Left lung (tissue), 10 donors: Measurements from ENCODE around the gene TCEAL1. TPM values are rescaled to one million over a fixed set of nuclear protein-coding genes. Genes with fewer than 3 reads are reported as not detected.
"Not testable (repeated sequence)": the region's sequence is repeated elsewhere in the genome, so short reads cannot be mapped to it uniquely, and the experiment has no call there.

Experiments
- ATAC-seq: fragments of 200-7000 bp; cut with Tn5 transposase; one replicate; pipeline ENCODE4 v1.9.1; 2020; ENCODE audit warnings: moderate library complexity
- DNase-seq, 4 donors: peaks; one replicate each; pipeline ENCODE4 v3.0.0-alpha.2; 2013 to 2020
- H3K27ac ChIP-seq, 2 donors: fragments of 200-600 bp; sonication (generic) in 1 of 2; one replicate each; pipeline versions ENCODE4 v1.5.0 to v1.8.0; 2020 to 2021
- H3K27me3 ChIP-seq, 2 donors: fragments of 200-600 bp; sonication (generic) in 1 of 2; one replicate each; pipeline versions ENCODE4 v1.5.0 to v1.8.0; 2020 to 2021
- H3K36me3 ChIP-seq, 2 donors: fragments of 200-600 bp; sonication (generic) in 1 of 2; one replicate each; pipeline versions ENCODE4 v1.5.0 to v1.8.0; 2020 to 2021
- H3K4me1 ChIP-seq, 2 donors: fragments of 200-600 bp; one replicate each; pipeline ENCODE4 v1.8.0; 2021
- H3K4me3 ChIP-seq, 2 donors: fragments of 200-600 bp; sonication (generic) in 1 of 2; one replicate each; pipeline versions ENCODE4 v1.5.0 to v1.8.0; 2020 to 2021; ENCODE audit warnings: mild to moderate bottlenecking in 1 of 2
- H3K9me3 ChIP-seq, 2 donors: fragments of 200-600 bp; sonication (generic) in 1 of 2; one replicate each; pipeline versions ENCODE4 v1.5.0 to v1.8.0; 2020 to 2021
- intact Hi-C, 2 donors: fragments of 100-400 bp; cut with DNase I; formaldehyde crosslinking; loops; one replicate each; pipeline versions ENCODE4 v1.11.2 to v1.14.2; 2022
- polyA plus RNA-seq, 6 donors: library from polyadenylated mRNA; unstranded; fragments of 120-200 nt; gene quantifications; one replicate each; pipeline ENCODE4 v1.2.1, GENCODE V29; 2013; ENCODE audit not compliant: insufficient read length in 6 of 6
- total RNA-seq, 2 donors: library from RNA; stranded (reverse); fragmentation: NEBNext Ultra II Directional; extraction: Animal tissue kit (Norgen Biotek cat#: 25700); gene quantifications; one replicate each; pipeline ENCODE4 v1.2.1, GENCODE V29; 2021
- TF ChIP-seq, protein P1 (sequence below), 2 donors: fragments of 200-600 bp; sonication (generic) in 1 of 2; IDR thresholded peaks; one replicate each; pipeline versions ENCODE4 v1.5.0 to v1.8.0; 2021; ENCODE audit warnings: antibody characterized with exemption in 2 of 2
- donor health status: DM: no; HTN: yes; CAD: no.
- donor health status: DM: no; HTN: no; CAD: no.

The TCEAL1 gene
- total and polyA plus RNA-seq, 8 donors, result 27.3 to 34.0 (median 32.0) TPM

DNA sequence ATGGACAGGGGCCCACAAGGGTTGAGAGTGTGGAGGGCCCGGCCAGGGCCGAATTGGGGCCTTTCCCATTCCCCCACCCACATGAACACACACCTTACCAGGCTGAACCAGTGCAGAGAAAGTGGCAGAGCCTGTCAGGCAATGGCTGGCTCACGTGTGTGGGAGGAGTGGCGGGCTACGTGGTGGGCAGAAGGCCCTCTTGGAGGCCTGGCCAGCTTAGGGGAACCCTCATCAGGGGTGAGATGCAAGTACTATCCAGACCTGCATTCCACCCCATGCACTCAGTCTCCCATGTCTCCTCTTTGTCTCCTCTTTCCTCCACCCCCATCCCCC is 42.5 kb upstream of the TCEAL1 start:
- Histone ChIP-seq H3K36me3 (no peaks in the 10 kb centered on the region), H3K4me3 (peak overlapping the region; percentile 54), H3K27me3 (no peaks in the 10 kb centered on the region), H3K9me3 (no peaks in the 10 kb centered on the region), H3K4me1 (no peaks in the 10 kb centered on the region), H3K27ac (peak overlapping the region; percentile 61 to 78)
- DNase-seq (peak in 2 of 4 donors; percentile 15 to 20), ATAC-seq (peak; percentile 70)
- TF ChIP-seq, protein P1, sequence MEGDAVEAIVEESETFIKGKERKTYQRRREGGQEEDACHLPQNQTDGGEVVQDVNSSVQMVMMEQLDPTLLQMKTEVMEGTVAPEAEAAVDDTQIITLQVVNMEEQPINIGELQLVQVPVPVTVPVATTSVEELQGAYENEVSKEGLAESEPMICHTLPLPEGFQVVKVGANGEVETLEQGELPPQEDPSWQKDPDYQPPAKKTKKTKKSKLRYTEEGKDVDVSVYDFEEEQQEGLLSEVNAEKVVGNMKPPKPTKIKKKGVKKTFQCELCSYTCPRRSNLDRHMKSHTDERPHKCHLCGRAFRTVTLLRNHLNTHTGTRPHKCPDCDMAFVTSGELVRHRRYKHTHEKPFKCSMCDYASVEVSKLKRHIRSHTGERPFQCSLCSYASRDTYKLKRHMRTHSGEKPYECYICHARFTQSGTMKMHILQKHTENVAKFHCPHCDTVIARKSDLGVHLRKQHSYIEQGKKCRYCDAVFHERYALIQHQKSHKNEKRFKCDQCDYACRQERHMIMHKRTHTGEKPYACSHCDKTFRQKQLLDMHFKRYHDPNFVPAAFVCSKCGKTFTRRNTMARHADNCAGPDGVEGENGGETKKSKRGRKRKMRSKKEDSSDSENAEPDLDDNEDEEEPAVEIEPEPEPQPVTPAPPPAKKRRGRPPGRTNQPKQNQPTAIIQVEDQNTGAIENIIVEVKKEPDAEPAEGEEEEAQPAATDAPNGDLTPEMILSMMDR (IDR thresholded peaks at IDR 0.05), result no peak
- intact Hi-C loops, result no loop called here

DNA sequence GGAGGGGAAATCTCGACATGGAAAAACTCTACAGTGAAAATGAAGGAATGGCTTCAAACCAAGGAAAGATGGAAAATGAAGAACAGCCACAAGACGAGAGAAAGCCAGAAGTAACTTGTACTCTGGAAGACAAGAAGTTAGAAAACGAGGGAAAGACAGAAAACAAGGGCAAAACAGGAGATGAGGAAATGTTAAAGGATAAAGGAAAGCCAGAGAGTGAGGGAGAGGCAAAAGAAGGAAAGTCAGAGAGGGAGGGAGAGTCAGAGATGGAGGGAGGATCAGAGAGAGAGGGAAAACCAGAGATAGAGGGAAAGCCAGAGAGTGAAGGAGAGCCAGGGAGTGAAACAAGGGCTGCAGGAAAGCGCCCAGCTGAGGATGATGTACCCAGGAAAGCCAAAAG is 42.1 kb upstream of the TCEAL1 start:
- peak overlapping the region in 1 of 2 donors; percentile 54 for H3K4me3 ChIP-seq
- no peaks in the 10 kb centered on the region for H3K36me3 ChIP-seq
- DNase-seq, result no peak
- TF ChIP-seq, protein P1 (IDR thresholded peaks at IDR 0.05), result no peak
- H3K9me3 ChIP-seq, result no peaks in the 10 kb centered on the region
- H3K27me3 ChIP-seq, result no peaks in the 10 kb centered on the region
- H3K27ac ChIP-seq, result no peak overlapping the region
- H3K4me1 ChIP-seq, result no peaks in the 10 kb centered on the region
- ATAC-seq, result no peak
- intact Hi-C loops, result no loop called here

DNA sequence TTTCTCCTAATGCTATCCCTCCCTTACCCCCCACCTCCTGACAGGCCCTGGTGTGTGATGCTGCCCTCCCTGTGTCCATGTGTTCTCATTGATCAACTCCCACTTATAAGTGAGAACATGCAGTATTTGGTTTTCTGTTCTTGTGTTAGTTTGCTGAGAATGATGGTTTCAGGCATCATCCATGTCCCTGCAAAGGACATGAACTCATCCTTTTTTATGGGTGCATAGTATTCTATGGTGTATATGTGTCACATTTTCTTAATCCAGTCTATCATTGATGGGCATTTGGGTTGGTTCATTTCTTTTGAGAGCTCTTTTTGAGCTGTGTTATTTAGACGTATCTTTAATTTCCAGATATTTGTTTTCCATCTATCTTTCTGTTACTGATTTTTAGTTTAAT is 36.5 kb upstream of the TCEAL1 start:
- H3K27ac ChIP-seq, H3K9me3 ChIP-seq, ATAC-seq, H3K4me3 ChIP-seq, DNase-seq, H3K36me3 ChIP-seq, H3K4me1 ChIP-seq, intact Hi-C loops, H3K27me3 ChIP-seq: not testable (repeated sequence)

DNA sequence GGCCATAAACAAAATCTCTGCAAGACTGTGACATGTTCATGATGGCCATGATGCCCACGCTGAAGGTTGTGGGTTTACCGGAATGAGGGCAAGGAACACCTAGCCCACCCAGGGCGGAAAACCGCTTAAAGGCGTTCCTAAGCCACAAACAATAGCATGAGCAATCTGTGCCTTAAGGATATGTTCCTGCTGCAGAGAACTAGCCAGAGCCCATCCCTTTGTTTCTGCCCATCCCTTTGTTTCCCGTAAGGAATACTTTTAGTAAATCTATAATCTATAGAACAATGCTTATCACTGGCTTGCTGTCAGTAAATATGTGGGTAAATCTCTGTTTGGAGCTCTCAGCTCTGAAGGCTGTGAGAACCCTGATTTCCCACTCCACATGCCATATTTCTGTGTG is 33.6 kb upstream of the TCEAL1 start:
- DNase-seq, H3K27ac ChIP-seq, intact Hi-C loops, ATAC-seq, H3K4me3 ChIP-seq, H3K36me3 ChIP-seq, H3K27me3 ChIP-seq, H3K4me1 ChIP-seq, H3K9me3 ChIP-seq: not testable (repeated sequence)

DNA sequence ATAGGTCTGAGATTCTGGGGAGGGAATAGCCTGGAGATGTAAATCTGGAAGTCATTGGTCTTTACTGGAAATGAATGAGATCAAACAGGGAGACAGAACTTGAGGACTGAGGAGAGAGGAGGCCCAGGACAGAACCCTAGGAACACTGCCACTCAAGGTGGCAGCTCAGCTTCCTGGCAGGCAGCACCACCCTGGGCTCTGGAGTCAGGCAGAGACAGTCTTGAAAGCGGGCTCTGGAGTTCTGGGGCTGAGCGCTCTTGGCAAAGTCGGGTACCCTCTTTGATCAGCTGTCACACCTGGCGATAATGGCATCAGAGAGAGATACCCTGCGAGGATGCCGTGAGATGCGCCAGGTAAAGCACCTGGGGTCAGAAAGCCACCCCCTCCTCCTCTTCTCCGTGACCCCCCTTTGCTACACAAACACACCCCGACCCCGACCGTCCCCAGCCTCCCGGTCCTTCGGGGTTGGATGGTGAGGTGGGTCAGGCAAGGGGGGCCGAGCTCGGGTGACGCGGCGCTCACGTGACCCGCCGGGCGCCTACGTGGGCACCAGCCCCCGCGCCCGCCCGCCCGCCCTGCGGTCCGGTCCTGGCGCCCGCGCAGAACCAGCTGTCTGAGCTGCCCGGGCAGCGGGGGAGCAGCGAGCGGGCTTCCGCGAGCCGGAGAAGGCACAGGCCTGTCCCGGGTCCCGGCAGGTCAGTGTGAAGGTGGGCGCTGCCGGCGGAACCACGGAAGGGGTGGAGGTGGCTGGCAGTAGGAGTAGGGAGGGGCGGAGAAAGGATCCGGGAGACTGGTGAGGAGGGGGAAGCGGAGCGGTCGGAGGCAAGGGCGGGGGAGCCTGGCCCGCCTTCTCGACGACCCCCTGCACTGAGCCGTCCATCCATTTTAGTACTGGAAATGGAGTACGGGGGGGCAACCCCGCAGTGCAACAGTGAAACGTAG is 21.1 kb upstream of the TCEAL1 start, which contains the start of gene TCEAL3:
TSS of gene TCEAL3 (plus strand) at position 600 of the 942 bp plus-strand sequence. CDS start 1,102 bp downstream, outside the sequence.
- Histone ChIP-seq H3K4me1 (no peaks in the 10 kb centered on the region), H3K4me3 (peak within 1 kb of the TSS; percentile 42 to 53), H3K27me3 (peaks cover 0 to 5% of the 10 kb centered on the region in 2 donors), H3K27ac (peak within 1 kb of the TSS; percentile 74 to 78), H3K9me3 (no peaks in the 10 kb centered on the region), H3K36me3 (no peaks in the 10 kb centered on the region)
- ATAC-seq (peak; percentile 92), DNase-seq (peak in 3 of 4 donors; percentile 46 to 82 (median 59))
- intact Hi-C loops, result no loop called here
- TF ChIP-seq, protein P1 (IDR thresholded peaks at IDR 0.05), result no peak

DNA sequence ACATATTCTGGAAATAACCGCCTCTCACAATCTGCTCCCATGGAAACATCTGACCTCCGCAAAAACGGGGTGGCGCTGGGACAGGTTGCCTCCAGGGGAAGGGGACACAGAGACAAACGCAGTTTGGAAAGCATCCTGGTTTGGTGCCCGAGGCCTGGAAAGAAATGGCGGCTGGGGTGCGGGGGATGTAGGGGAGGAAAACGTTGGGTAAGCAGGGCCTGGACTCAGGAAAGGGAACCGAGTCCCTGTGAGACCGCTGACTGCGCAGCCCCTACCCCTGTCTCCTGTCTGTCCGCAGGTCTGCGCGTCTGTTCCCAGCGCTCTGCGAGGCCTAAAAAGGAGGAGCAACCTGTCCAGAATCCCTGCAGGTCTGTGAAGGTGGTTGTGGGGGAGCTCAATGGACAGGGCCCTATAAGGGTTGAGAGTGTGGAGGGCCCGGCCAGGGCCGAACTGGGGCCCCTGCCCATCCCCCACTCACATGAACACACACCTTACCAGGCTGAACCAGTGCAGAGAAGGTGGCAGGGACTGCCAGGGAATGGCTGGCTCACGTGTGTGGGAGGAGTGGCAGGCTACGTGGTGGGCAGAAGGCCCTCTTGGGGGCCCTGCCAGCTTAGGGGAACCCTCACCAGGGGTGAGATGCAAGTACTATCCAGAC is 20.3 kb upstream of the TCEAL1 start:
- H3K4me1 ChIP-seq, result no peaks in the 10 kb centered on the region
- no peaks in the 10 kb centered on the region for H3K36me3 ChIP-seq
- peak overlapping the region; percentile 42 to 53 for H3K4me3 ChIP-seq
- peak; percentile 54 for ATAC-seq
- H3K9me3 ChIP-seq, result no peaks in the 10 kb centered on the region
- peaks cover 0 to 5% of the 10 kb centered on the region in 2 donors for H3K27me3 ChIP-seq
- TF ChIP-seq, protein P1 (IDR thresholded peaks at IDR 0.05), result no peak
- intact Hi-C loops, result no loop called here
- H3K27ac ChIP-seq, result peak overlapping the region; percentile 74 to 78
- DNase-seq, result peak in 2 of 4 donors; percentile 10 to 59
